HCT116 (cell line): ENCODE data around the gene SERPINB6.

Source experiments
- ATF3 ChIP-seq: IDR thresholded peaks from 2 replicates; pipeline ENCODE4 v1.6.1; 2012
- CTCF ChIP-seq, 3 experiments: fragments of 200-600 bp in 1 of 3; sonication (generic) in 1 of 3; IDR thresholded peaks in 2 of 3; conservative IDR thresholded peaks in 1 of 3; 2 replicates each; pipeline ENCODE4 v1.5.1; 2012 to 2017; ENCODE audit warnings: low read depth in 2 of 3, low read length in 2 of 3, antibody characterized with exemption in 1 of 3, borderline replicate concordance in 1 of 3, control low read depth in 1 of 3, mild to moderate bottlenecking in 1 of 3, mixed read lengths in 1 of 3, mixed run types in 1 of 3, moderate library complexity in 1 of 3; ENCODE audit not compliant: insufficient read depth in 1 of 3
- EZH2 ChIP-seq: fragments of 200-600 bp; sonication (generic); IDR thresholded peaks from 2 replicates; pipeline ENCODE4 v1.6.1; 2017; ENCODE audit warnings: antibody characterized with exemption, mixed run types
- EZH2phosphoT487 ChIP-seq: fragments of 200-600 bp; IDR thresholded peaks from 2 replicates; pipeline ENCODE4 v1.6.1; 2018; ENCODE audit warnings: antibody characterized with exemption, borderline replicate concordance
- POLR2A ChIP-seq: IDR thresholded peaks from 2 replicates; pipeline ENCODE4 v1.7.0; 2011; ENCODE audit warnings: borderline replicate concordance; ENCODE audit not compliant: insufficient read depth, insufficient read length; ENCODE audit errors: extremely low read depth
- RAD21 ChIP-seq: IDR thresholded peaks from 2 replicates; pipeline ENCODE4 v1.6.1; 2012; ENCODE audit warnings: low read depth, mild to moderate bottlenecking
- SP1 ChIP-seq: IDR thresholded peaks from 2 replicates; pipeline ENCODE4 v1.6.1; 2012; ENCODE audit warnings: low read depth
- TF ChIP-seq, protein P1 (sequence below): IDR thresholded peaks from 2 replicates; pipeline ENCODE4 v1.6.1; 2012; ENCODE audit warnings: low read depth

DNA sequence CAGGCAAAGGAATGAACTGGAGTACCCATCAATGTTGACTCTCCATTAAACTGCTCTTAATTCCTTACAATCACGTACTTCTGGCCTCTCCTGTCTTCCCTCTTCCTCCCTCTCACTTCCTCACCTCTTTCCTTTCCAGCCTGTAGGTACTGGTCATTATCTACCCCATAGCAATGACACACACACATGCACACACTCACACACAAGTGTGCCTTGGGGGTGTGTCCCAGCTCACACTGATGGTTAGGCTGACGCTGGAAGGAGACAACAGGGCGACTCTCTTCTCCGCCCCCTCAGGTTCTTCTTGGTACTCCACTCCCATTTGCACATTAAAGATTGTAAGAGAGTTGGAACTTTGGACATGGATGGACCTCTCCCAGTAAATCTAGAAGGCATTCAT, 54.3 kb downstream of the SERPINB6 start:
- TF ChIP-seq CTCF (IDR thresholded peaks at IDR 0.05 in 2 of 3, conservative IDR thresholded peaks at IDR 0.05 in 1 of 3; ENCODE audit: borderline replicate concordance in 1 of 3, insufficient read depth in 1 of 3, low read depth in 2 of 3, low read length in 2 of 3) (peak in 1 of 3 experiments; percentile 31; a peak in 2 of 6 replicates), RAD21 (no peak), EZH2 (no peak), POLR2A (no peak), SP1 (no peak), EZH2phosphoT487 (no peak), ATF3 (no peak)
- TF ChIP-seq, protein P1, sequence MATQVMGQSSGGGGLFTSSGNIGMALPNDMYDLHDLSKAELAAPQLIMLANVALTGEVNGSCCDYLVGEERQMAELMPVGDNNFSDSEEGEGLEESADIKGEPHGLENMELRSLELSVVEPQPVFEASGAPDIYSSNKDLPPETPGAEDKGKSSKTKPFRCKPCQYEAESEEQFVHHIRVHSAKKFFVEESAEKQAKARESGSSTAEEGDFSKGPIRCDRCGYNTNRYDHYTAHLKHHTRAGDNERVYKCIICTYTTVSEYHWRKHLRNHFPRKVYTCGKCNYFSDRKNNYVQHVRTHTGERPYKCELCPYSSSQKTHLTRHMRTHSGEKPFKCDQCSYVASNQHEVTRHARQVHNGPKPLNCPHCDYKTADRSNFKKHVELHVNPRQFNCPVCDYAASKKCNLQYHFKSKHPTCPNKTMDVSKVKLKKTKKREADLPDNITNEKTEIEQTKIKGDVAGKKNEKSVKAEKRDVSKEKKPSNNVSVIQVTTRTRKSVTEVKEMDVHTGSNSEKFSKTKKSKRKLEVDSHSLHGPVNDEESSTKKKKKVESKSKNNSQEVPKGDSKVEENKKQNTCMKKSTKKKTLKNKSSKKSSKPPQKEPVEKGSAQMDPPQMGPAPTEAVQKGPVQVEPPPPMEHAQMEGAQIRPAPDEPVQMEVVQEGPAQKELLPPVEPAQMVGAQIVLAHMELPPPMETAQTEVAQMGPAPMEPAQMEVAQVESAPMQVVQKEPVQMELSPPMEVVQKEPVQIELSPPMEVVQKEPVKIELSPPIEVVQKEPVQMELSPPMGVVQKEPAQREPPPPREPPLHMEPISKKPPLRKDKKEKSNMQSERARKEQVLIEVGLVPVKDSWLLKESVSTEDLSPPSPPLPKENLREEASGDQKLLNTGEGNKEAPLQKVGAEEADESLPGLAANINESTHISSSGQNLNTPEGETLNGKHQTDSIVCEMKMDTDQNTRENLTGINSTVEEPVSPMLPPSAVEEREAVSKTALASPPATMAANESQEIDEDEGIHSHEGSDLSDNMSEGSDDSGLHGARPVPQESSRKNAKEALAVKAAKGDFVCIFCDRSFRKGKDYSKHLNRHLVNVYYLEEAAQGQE: no peak
